ENCODE results near the gene TMEM109. TPM values are rescaled to one million over a fixed set of nuclear protein-coding genes. Genes with fewer than 3 reads are reported as not detected.

TMEM109 gene
- total RNA-seq, 4 donors from 2014 or later = 35.2 to 47.2 (median 45.1) TPM

- in situ Hi-C loops (cut with MboI; ENCODE audit: low pct_ligation_motif_present in 1 of 4, low pct_unique_long_range_greater_than_20kb in 1 of 4, low sequenced_read_pairs in 3 of 4) (no loop called here), intact Hi-C loops (cut with DNase I; ENCODE audit: low total_unique reads) (no loop called here)
- Histone ChIP-seq H3K4me1 (peaks cover 16 to 29% (median 19%) of the 10 kb centered on the region in 4 donors), H3K36me3 (peaks cover 0 to 29% (median 13%) of the 10 kb centered on the region in 4 donors), H3K27ac (no peak overlapping the region), H3K27me3 (peaks cover 18% of the 10 kb centered on the region), H3K9me3 (no peaks in the 10 kb centered on the region), H3K4me3 (no peak overlapping the region)
- 95 to 100% methylated on average over 2 to 11 of the region's 11 CpGs for WGBS, 2 donors (ENCODE audit: low coverage in 1 of 2)
- TF ChIP-seq EP300 (IDR thresholded peaks at IDR 0.05; ENCODE audit: low read depth) (no peak), POLR2AphosphoS5 (IDR thresholded peaks at IDR 0.05) (no peak), CTCF (IDR thresholded peaks at IDR 0.05) (no peak), POLR2A (IDR thresholded peaks at IDR 0.05) (no peak)
- DNase-seq = no peak
These were observed 7.3 kb downstream of the TMEM109 start for GRCh38 chr11:60921259-60921658.

GRCh38 chr11:60921777-60922335 lies 7.9 kb downstream of the TMEM109 start:
- Histone ChIP-seq H3K36me3 (peaks cover 0 to 29% (median 13%) of the 10 kb centered on the region in 4 donors), H3K27ac (no peak overlapping the region), H3K4me1 (peaks cover 16 to 23% (median 19%) of the 10 kb centered on the region in 4 donors), H3K4me3 (no peak overlapping the region), H3K9me3 (no peaks in the 10 kb centered on the region), H3K27me3 (peaks cover 22% of the 10 kb centered on the region)
- intact Hi-C loops (cut with DNase I; ENCODE audit: low total_unique reads) (no loop called here), in situ Hi-C loops (cut with MboI; ENCODE audit: low pct_ligation_motif_present in 1 of 4, low pct_unique_long_range_greater_than_20kb in 1 of 4, low sequenced_read_pairs in 3 of 4) (no loop called here)
- no peak for DNase-seq
- TF ChIP-seq EP300 (IDR thresholded peaks at IDR 0.05; ENCODE audit: low read depth) = no peak
- 87 to 100% methylated on average over 1 to 22 of the region's 23 CpGs for WGBS, 2 donors (ENCODE audit: low coverage in 1 of 2)

GRCh38 chr11:60922906-60923305 lies 8.9 kb downstream of the TMEM109 start:
- Histone ChIP-seq H3K27ac (no peak overlapping the region), H3K36me3 (peaks cover 0 to 29% (median 13%) of the 10 kb centered on the region in 4 donors), H3K9me3 (no peaks in the 10 kb centered on the region), H3K27me3 (peaks cover 26% of the 10 kb centered on the region), H3K4me3 (no peak overlapping the region), H3K4me1 (peaks cover 16 to 22% (median 19%) of the 10 kb centered on the region in 4 donors)
- 84% methylated on average over 5 of the region's 6 CpGs; no CpG with 5 or more reads in 1 of the 2 donors for WGBS, 2 donors (ENCODE audit: low coverage in 1 of 2)
- no peak for DNase-seq
- TF ChIP-seq POLR2A (IDR thresholded peaks at IDR 0.05) (no peak), POLR2AphosphoS5 (IDR thresholded peaks at IDR 0.05) (no peak), CTCF (IDR thresholded peaks at IDR 0.05) (no peak), EP300 (IDR thresholded peaks at IDR 0.05; ENCODE audit: low read depth) (no peak)
- in situ Hi-C loops (cut with MboI; ENCODE audit: low pct_ligation_motif_present in 1 of 4, low pct_unique_long_range_greater_than_20kb in 1 of 4, low sequenced_read_pairs in 3 of 4) = no loop called here
- intact Hi-C loops (cut with DNase I; ENCODE audit: low total_unique reads) = no loop called here

- H3K36me3 ChIP-seq = peaks cover 0 to 29% (median 13%) of the 10 kb centered on the region in 4 donors
- peaks cover 26% of the 10 kb centered on the region for H3K27me3 ChIP-seq
- H3K9me3 ChIP-seq = no peaks in the 10 kb centered on the region
- peaks cover 16 to 22% (median 19%) of the 10 kb centered on the region in 4 donors for H3K4me1 ChIP-seq
- no peak overlapping the region for H3K27ac ChIP-seq
- no peak for TF ChIP-seq POLR2A (IDR thresholded peaks at IDR 0.05)
- TF ChIP-seq EP300 (IDR thresholded peaks at IDR 0.05; ENCODE audit: low read depth) = no peak
- no peak for TF ChIP-seq CTCF (IDR thresholded peaks at IDR 0.05)
- no peak for TF ChIP-seq POLR2AphosphoS5 (IDR thresholded peaks at IDR 0.05)
- H3K4me3 ChIP-seq = no peak overlapping the region
- no peak for DNase-seq
- in situ Hi-C loops (cut with MboI; ENCODE audit: low pct_ligation_motif_present in 1 of 4, low pct_unique_long_range_greater_than_20kb in 1 of 4, low sequenced_read_pairs in 3 of 4) = no loop called here
- intact Hi-C loops (cut with DNase I; ENCODE audit: low total_unique reads) = no loop called here
- WGBS, 2 donors (ENCODE audit: low coverage in 1 of 2) = 60 to 76% methylated on average over 1 to 5 of the region's 5 CpGs
These were observed 9.4 kb downstream of the TMEM109 start for GRCh38 chr11:60923326-60923725.

GRCh38 chr11:60923800-60924109 lies 9.8 kb downstream of the TMEM109 start:
- Histone ChIP-seq H3K27me3 (peaks cover 26% of the 10 kb centered on the region), H3K36me3 (peaks cover 0 to 29% (median 13%) of the 10 kb centered on the region in 4 donors), H3K9me3 (no peaks in the 10 kb centered on the region), H3K4me3 (peak overlapping the region in 2 of 4 donors; percentile 58 to 68), H3K27ac (no peak overlapping the region), H3K4me1 (peaks cover 16 to 20% (median 19%) of the 10 kb centered on the region in 4 donors)
- TF ChIP-seq EP300 (IDR thresholded peaks at IDR 0.05; ENCODE audit: low read depth) (no peak), CTCF (IDR thresholded peaks at IDR 0.05) (no peak), POLR2AphosphoS5 (IDR thresholded peaks at IDR 0.05) (no peak), POLR2A (IDR thresholded peaks at IDR 0.05) (no peak)
- 58% methylated on average over 6 of the region's 6 CpGs; no CpG with 5 or more reads in 1 of the 2 donors for WGBS, 2 donors (ENCODE audit: low coverage in 1 of 2)
- no peak for DNase-seq
- in situ Hi-C loops (cut with MboI; ENCODE audit: low pct_ligation_motif_present in 1 of 4, low pct_unique_long_range_greater_than_20kb in 1 of 4, low sequenced_read_pairs in 3 of 4) (no loop called here), intact Hi-C loops (cut with DNase I; ENCODE audit: low total_unique reads) (no loop called here)
